ENCODE measurements around the gene RAP2B. TPM values are rescaled to one million over a fixed set of nuclear protein-coding genes. Genes with fewer than 3 reads are reported as not detected.
A peak's percentile ranks its signal among the peaks of the same experiment; 100 is the strongest.

The RAP2B gene
- polyA plus RNA-seq, 1 of the 3 experiments (the other 2 are of a cell fraction): 7.3 TPM

GRCh38 chr3:153158189-153158588 lies 3.8 kb upstream of the RAP2B start:
- peaks cover 11% of the 10 kb centered on the region for H3K79me2 ChIP-seq (ENCODE audit: insufficient read depth)
- no peaks in the 10 kb centered on the region for H3K36me3 ChIP-seq (replicated peaks in 1 of 2; ENCODE audit: control insufficient read depth in 1 of 2, insufficient read depth in 2 of 2, low read length in 1 of 2)
- no peak overlapping the region for H3K4me3 ChIP-seq (ENCODE audit: low read depth in 2 of 2, low read length in 1 of 2)
- H3K9ac ChIP-seq: no peak overlapping the region
- H4K20me1 ChIP-seq (ENCODE audit: insufficient read depth): peaks cover 4% of the 10 kb centered on the region
- WGBS (ENCODE audit: low lambda C conversion rate): 87% methylated on average over 4 of the region's 4 CpGs
- H3K4me2 ChIP-seq: no peak overlapping the region
- no peaks in the 10 kb centered on the region for H3K9me3 ChIP-seq
- ChIA-PET POLR2A (no interaction called here), CTCF (no interaction called here)
- peaks cover 19% of the 10 kb centered on the region for H3F3A ChIP-seq (replicated peaks; ENCODE audit: insufficient read depth)
- peaks cover 0 to 4% of the 10 kb centered on the region in 2 experiments; a peak in 1 of 4 replicates for H3K4me1 ChIP-seq (ENCODE audit: control insufficient read depth in 1 of 2, insufficient read depth in 2 of 2, low read depth in 1 of 2, low read length in 1 of 2)
- DNase-seq: no peak
- H3K9me2 ChIP-seq: no peaks in the 10 kb centered on the region
- no peak overlapping the region for H2AFZ ChIP-seq (ENCODE audit: low read depth)
- TF ChIP-seq RXRA (IDR thresholded peaks at IDR 0.05; ENCODE audit: borderline replicate concordance, low read depth): no peak
- H3K27me3 ChIP-seq (ENCODE audit: insufficient read depth): no peaks in the 10 kb centered on the region
- no peak overlapping the region for H3K27ac ChIP-seq (ENCODE audit: low read depth in 2 of 2, low read length in 1 of 2)

DNA sequence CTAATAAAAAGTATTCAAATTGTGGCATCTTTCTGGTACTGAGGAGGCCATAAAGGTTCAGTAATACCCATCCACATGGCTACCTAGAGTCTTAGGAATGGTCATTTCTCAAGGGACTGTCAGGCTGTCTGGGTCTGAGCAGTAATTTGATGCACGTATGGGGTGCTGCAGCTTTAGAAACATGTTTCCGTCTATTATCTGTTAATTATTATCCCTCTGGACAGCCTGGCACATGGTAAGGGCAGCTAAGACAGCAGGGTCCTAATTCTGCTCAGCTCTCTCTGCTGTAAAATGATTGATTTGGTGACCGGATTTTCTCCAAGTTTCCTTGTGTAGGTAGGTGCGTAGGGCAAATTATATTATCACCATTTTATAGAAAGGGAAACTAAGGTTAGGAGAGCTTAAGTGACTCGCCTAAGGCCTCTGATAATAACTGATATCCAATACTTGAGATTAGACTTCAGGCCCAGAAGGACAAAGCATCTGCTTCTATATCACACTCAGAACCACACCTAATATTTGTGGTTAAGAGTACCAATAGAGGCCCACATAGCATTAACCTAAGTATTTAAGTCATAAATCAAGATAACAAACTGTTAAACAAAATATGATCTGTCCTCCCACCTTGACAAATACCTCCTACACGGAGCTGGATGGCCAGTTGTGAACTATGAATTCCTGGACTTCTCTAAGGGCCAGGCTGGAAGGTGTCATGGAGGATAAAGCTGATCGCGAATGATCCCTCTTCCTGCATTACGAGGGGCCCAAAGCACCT lies 2.9 kb upstream of the RAP2B start:
- Histone ChIP-seq H3K36me3 (replicated peaks in 1 of 2; ENCODE audit: control insufficient read depth in 1 of 2, insufficient read depth in 2 of 2, low read length in 1 of 2) (peaks cover 0 to 3% of the 10 kb centered on the region in 2 experiments), H3K4me2 (0 out of 2 replicates have a peak overlapping the region, but pooled peaks have one; percentile 86), H3K9me3 (no peaks in the 10 kb centered on the region), H3K27ac (ENCODE audit: low read depth in 2 of 2, low read length in 1 of 2) (peak overlapping the region in 1 of 2 experiments; percentile 96; a peak in 1 of 4 replicates), H2AFZ (ENCODE audit: low read depth) (no peak overlapping the region), H3F3A (replicated peaks; ENCODE audit: insufficient read depth) (peaks cover 19% of the 10 kb centered on the region), H3K9me2 (no peaks in the 10 kb centered on the region), H3K79me2 (ENCODE audit: insufficient read depth) (peaks cover 21% of the 10 kb centered on the region), H3K9ac (no peak overlapping the region), H3K4me3 (ENCODE audit: low read depth in 2 of 2, low read length in 1 of 2) (no peak overlapping the region), H4K20me1 (ENCODE audit: insufficient read depth) (peaks cover 14% of the 10 kb centered on the region), H3K27me3 (ENCODE audit: insufficient read depth) (no peaks in the 10 kb centered on the region), H3K4me1 (ENCODE audit: control insufficient read depth in 1 of 2, insufficient read depth in 2 of 2, low read depth in 1 of 2, low read length in 1 of 2) (peaks cover 0 to 4% of the 10 kb centered on the region in 2 experiments; a peak in 1 of 4 replicates)
- no peak for DNase-seq
- TF ChIP-seq TEAD4 (IDR thresholded peaks at IDR 0.05; ENCODE audit: borderline replicate concordance, insufficient read depth) (no peak), MXI1 (IDR thresholded peaks at IDR 0.05; ENCODE audit: low read depth, low read length) (no peak), FOSL2 (IDR thresholded peaks at IDR 0.05; ENCODE audit: borderline replicate concordance, low read depth) (no peak), POLR2AphosphoS5 (IDR thresholded peaks at IDR 0.05; ENCODE audit: low read depth, low read length) (no peak), SMC3 (IDR thresholded peaks at IDR 0.05; ENCODE audit: low read depth, low read length) (no peak), RXRA (IDR thresholded peaks at IDR 0.05; ENCODE audit: borderline replicate concordance, low read depth) (no peak)
- TF ChIP-seq, protein P1, sequence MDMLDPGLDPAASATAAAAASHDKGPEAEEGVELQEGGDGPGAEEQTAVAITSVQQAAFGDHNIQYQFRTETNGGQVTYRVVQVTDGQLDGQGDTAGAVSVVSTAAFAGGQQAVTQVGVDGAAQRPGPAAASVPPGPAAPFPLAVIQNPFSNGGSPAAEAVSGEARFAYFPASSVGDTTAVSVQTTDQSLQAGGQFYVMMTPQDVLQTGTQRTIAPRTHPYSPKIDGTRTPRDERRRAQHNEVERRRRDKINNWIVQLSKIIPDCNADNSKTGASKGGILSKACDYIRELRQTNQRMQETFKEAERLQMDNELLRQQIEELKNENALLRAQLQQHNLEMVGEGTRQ (IDR thresholded peaks at IDR 0.05; ENCODE audit: borderline replicate concordance, low read depth, low read length): no peak
- TF ChIP-seq, protein P2, sequence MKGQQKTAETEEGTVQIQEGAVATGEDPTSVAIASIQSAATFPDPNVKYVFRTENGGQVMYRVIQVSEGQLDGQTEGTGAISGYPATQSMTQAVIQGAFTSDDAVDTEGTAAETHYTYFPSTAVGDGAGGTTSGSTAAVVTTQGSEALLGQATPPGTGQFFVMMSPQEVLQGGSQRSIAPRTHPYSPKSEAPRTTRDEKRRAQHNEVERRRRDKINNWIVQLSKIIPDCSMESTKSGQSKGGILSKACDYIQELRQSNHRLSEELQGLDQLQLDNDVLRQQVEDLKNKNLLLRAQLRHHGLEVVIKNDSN (IDR thresholded peaks at IDR 0.05; ENCODE audit: borderline replicate concordance, low read depth): no peak
- ChIA-PET CTCF (no interaction called here), POLR2A (no interaction called here)
- 89% methylated on average over 9 of the region's 9 CpGs for WGBS (ENCODE audit: low lambda C conversion rate)

Data from SK-N-SH (cell line).